HG02981 (cell line): ENCODE data around the gene RAP2C.

Experiments
- ATAC-seq: cut with Tn5 transposase; IDR thresholded peaks from one replicate; pipeline ENCODE4 v1.9.1; 2021; ENCODE audit warnings: mild to moderate bottlenecking, moderate library complexity; ENCODE audit not compliant: unreplicated experiment

The RAP2C gene

DNA sequence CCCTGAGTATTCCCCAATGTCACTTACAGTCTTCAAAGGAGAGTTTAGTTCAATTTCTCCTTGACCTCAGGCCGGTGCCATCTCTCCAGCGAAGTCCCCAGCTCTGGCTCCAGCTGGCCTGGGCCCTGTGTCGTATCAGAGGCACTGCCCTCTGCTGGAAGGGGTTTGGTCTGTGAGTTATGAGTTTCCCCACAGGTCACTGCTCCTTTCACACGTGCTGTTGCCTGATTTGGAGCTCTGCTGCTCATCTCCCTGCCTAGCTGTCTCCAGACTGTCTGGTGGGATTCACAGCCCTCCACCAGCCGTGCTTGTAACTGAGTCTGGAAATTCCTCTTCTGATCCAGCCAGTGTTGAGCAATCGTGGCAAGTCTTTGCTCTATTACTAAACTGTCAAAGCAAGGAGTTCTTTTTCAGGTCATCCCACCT, at the start of gene RAP2C:
Gene RAP2C (minus strand): TSS at position 105 of the 426 bp plus-strand sequence. CDS start 2,179 bp downstream, outside the sequence.
- peak; percentile 47 for ATAC-seq

DNA sequence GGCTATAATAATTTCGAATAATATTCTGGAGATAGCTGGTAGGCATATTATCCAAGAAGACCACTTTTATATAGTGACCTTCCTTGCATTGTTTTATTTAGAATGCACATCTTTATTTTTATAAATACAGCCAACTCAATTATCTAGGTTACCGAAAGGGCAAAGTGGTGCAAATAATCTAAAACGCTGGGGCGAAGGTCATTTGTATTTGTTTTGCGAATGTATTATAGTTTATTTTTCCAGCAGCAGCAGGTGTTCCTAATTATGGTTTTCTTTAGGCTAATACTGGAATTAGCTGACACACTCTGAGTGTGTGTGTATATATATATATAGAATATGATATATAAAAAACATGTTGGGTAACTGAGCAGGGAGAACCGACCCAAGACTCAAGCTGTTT, 48.1 kb upstream of the RAP2C start:
- ATAC-seq, result no peak

DNA sequence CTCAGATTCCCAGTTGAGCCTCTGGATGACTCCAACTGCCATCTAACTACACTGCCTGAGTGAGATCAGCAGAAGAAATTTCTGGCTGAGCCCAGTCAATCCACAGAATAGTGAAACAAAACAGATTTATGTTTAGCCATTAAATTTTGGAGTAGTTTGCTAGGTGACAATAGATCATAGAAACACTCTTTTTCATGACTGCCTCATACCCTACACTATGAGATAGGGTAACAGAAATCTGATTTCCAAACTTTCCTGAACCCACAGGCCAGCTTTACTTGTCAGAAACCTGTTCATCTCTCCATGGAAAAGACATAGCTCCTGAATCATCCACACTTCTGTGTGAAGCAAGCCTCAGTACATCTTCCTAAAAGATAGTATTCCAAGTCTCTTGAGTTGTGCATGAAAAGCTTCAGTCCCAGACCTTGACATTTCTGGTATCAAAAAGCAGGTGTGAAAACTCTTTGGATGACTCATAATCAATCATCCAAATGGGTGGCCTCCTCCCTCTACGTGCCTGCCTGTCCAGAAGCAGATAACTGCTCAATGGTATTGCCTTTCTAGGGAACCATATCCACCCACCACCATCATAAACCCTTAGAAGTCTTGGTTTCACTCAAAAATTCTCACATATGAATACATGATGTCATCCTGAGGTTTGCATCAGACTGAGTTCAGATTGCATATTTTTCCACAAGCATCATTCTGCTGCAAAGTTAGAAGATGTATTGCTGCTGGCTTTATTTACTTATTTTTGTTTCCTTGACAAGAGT, 47.5 kb upstream of the RAP2C start:
- ATAC-seq, result no peak

DNA sequence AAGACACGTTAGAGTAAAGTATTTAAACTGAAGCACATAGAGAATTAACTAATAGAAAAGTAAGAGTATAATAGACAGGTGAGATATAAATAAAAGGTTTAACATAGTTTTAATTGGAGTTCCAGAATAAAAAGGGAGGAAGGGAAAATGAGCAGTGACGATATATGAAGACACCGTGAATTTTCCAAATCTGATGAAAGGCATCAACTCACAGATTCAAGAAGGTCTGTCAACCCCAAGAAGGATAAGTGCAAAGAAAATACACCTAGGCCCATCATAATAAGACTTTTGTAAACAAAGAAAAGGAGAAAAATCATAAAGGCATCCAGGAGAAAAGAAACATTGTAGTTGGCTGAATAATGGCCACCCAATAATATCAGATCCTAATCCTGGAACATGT, 43.9 kb upstream of the RAP2C start:
- no peak for ATAC-seq

DNA sequence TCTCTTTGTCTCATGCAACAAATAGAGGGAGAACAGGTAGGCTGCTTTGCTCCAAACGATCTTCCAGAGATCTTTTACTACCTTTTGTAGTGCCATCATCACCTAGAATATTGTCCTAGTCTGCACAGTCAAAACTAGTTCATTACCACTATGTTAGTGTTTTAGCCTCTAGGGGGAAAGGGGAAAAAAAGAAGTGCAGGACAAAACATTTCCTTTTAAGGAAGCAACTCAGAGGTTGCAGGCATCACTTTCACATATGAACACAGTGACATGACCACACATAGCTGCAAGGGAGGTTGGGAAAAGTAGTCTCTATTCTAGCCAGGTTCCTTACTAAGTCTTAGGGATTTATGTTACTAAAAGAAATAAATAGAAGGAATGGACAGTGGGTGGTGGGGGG, 39.3 kb upstream of the RAP2C start:
- ATAC-seq, result no peak

DNA sequence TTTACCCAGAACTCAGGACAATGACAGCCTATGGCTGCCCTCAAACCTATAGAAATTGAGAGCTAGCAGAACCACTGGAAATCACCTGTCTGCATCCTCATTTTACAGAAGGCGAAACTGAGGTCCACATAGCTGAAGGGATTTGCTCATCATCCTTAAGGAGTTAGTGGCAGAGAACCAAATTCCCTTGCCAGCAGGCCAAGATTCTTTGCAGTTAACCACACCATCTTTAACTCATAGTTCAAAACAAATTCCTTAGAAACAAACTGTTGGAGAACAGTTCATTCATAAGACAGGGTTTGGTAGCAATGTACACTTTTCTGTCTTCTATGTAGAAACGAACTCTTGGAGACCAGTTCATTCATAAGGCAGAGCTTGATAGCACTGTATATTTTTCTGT, 37.9 kb upstream of the RAP2C start:
- no peak for ATAC-seq

DNA sequence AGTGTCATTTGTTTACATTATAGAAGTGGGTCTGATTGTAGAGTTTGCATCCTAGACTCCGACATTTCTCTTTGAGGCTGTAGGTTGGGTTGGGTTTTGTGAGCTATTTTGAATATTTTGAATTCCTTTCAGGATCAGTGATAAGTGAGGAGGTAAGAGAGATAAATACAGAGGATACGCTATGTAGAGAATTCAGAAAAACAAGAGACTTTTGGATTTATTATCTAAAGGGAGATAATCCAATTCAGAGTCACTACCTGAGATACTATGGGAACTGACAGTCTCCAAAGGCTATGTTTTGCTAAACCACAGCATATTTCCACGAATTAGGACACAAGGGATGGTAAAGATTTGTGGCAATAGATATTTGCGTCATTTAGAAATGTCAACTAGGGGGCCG, 16.9 kb upstream of the RAP2C start:
- ATAC-seq, result no peak

DNA sequence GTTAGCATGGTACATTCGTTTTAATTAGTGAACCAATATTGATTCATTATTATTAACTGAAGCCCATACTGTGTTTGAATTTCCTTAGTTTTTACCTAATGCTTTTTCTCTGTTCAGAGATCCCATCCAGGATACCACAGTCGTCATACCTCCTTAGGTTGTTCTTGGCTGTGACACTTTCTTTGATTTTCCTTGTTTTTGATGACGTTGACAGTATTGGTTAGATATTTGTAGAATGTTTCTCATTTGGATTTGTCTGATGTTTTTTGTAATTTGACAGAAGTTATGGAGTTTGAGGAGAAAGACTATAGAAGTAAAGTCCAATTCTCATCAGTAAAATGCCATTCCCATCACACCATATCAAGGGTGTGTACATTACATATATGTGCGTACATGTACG, 16.2 kb upstream of the RAP2C start:
- no peak for ATAC-seq

DNA sequence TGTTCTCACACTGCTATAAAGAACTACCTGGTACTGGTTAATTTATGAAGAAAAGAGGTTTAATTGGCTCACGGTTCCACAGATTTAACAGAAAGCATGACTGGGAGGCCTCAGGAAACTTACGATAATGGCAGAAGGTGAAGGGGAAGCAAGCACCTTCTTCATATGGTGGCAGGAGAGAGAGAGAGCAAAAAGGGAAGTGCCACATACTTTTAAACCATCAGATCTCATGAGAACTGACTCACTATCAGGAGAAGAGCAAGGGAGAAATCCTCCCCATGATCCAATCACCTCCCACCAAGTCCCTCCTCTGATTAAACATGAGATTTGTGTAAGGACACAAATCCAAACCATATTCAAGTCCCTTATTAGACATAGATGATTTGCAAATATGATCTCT, 12.3 kb upstream of the RAP2C start:
- no peak for ATAC-seq

DNA sequence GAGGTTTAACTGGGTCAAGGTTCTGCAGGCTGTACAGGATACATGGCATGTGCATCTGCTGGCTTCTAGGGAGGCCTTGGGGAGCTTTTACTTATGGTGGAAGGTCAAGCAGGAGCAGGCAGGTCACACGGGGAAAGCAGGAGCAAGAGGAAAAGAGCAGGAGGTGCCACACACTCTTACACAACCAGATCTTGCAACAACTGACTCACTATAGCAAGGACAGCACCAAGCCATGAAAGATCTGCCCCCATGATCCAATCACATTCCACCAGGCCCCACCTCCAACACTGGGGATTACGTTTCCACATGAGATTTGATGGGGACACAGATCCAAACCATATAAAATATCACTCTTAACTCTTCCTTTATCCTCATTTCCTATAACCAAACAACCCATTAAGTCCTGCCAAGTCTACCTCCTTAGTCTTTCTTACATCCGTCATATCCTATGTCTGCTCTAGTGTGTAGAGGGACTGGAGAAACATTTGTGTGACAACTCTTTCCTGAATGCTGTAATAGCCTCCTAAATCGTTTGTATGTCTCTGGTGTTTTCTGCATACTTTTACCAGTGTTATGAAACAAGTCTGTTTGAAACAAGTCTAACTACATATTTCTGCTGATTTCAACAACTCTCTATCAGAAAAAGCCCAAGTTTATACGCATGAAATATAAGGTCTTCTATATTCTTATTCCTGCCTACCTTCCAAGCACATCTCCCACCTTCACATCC, 8.3 kb upstream of the RAP2C start:
- no peak for ATAC-seq

DNA sequence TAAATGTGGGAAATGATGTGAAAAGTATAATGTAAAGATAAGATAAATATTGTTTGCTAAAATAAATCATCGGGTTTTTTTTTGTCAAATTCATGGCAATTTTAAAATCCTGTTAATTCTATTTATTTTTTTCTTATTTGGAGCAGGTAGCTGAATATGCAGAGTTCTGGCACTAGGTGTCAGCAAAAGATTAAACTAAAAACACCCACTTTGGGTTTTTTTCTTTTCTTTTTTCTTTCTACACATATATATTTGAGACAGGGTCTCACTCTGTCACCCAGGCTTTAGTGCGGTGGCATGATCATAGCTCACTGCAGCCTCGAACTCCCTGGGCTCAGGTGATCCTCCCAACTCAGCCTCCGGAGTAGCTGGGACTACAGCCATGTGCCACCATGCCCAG, 6.9 kb upstream of the RAP2C start:
- ATAC-seq, result no peak

DNA sequence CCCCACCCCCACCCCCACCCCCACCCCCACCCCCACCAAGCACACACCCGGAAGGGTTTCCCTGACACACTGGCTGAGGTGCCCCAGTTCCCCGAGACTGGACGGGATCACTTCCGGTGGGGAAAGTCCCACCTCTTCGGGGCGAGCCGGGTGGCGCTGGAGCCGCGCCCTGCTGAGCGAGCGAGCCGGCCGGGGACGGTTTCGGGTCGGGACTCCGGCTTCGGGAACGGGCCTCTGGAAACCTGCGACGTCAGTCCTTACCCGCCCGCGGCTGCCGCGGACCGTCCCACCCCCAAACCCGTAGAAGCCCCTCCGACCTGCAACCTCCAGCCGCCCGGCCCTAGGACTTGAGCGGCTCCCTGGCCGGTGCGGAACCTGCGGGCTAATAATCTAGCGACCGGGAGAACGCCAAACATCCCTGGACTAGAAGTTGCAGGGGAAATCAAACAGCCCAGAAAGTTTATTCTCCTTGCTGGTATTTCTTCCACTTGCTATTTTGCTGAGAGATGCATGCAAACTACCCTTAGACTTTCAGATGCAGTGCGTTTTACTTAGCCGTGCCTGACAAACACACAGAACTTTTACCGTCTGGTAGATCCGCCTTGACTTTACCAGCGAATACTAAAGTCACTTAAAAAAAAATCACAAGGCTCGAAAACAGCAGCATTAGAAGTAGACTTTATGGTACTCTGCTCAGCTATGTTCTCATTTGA, 991 bp downstream of the RAP2C start:
- ATAC-seq, result peak; percentile 47

DNA sequence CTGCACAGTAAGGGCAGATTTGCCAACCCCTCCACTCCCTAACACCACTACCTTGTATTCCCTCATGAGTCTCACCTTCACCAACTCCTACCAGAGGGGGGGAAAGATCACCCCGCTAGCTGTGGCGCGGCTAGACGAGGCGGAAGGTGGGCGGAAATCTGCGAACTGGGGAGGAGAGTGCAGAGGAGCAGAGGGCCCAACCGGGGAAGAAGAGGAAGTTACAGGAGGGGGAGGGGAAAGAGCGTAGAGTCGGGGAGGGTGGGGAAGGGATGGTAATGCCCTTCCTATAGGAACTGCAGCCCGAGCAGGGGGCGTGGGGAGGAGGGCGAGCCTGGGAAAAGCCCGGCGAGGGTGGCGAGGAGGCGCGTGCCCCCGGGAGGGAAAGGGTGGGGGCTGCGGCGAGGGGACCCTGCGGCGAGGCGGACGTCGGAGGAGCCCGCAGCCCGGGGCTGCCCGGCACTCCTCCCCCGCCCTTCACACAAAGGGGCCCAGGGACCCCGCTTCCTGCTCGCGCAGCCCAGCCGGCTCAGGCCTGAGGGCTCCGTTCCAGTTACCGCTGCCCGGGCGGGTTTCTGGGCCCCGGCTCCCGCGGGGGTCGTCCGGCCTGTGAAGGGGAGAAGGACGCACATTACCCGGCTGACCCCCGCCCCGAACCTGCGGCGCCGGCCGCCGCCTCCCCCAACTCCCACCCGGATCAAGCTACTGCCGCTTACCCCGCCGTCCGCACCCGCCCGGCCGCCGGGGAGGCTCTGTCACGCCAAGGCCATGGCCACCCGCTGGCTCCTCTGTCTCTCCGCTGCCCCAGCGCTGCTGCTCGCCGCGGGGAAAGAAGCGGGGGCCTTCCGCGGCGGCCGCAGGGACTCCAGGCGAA, 1.8 kb downstream of the RAP2C start:
- ATAC-seq, result peak; percentile 59

DNA sequence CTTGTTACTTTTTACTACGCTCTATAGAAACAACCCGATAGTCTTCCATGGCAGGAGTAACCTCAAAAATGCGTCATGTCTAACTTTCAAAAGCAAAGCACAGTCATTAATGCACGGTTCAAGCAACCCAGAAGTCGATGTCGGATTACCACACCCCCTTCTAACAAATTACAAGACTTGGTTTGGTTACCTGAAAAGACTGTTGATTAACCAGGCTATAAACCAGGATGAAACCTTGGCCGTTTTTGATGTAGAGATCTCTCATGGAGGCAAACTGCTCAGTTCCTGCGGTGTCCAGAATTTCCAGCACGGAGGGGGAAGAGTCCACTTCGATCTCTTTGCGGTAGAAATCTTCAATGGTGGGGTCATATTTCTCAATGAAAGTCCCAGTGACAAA, 2.4 kb downstream of the RAP2C start:
- peak; percentile 25 for ATAC-seq

DNA sequence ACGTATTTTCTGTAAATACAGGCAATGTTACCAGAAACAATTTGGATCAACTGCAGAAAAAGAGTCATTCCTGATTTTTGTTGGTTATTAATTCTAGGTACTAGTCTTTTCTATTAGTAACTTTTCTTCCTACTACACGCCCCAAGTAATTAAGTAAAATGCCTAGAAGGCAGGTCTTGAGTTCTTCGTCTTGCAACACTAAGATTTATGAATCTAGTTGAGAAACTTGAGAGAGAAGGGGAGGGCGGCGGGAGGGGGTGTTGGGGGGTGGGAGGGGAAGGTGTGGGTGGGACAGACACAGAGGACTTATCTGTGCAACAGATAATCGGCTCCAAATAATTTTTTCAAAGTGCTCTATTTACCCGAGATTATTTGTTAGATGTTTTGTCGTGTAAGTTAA, 3.0 kb downstream of the RAP2C start:
- ATAC-seq, result no peak

DNA sequence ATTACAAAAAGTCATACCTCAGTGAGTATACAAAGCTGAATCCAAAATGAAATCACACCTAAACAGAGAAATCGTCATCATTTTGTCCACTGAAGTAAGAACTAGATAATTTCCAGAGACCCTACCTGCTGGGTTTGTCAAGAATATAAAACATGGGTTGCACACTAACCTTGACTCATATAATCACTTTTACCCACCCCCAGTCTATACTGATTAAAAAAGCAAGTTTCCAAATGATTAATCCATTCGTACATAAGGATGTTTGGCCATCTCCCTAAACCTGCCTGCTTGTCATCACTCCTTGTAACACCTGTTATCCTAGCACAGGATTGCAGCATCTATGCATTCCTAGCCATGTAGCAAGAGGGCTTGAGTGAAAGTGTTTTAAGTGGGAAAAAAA, 4.7 kb downstream of the RAP2C start:
- ATAC-seq, result no peak

DNA sequence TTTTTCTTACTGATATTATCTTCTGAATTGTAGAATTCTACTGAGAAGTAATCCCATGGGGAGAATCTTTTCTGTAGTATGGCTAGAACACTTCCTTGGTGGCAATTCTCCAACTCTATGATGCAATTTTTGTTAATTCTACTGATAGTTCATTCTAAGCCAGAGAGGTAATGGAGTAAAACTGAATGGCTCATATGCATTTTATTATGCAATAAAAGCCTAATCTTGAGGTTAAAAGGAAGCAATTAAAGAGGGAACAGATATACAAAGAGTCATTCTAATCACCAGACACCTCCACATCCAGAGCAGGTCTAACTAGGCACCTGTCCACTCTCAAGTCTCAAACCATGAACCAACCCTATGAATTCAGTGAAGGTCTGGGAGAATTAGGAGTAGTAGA, 9.7 kb downstream of the RAP2C start:
- no peak for ATAC-seq

DNA sequence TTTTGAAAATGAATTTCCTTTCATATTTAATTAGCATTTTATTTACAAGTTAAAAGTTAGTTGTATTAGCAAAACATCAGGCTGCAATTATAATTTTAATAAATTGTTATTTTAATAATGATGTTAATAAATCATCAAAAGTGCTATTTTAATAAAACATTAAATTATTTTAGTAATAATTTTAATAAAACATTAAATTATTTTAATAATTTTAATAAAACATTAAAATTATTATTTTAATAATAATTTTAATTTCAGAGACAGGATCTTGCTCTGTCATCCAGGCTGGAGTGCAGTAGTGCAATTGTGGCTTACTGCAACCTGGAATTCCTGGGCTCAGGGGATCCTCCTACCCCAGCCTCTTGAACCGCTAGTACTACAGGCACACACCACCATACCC, 10.8 kb downstream of the RAP2C start:
- ATAC-seq, result no peak

DNA sequence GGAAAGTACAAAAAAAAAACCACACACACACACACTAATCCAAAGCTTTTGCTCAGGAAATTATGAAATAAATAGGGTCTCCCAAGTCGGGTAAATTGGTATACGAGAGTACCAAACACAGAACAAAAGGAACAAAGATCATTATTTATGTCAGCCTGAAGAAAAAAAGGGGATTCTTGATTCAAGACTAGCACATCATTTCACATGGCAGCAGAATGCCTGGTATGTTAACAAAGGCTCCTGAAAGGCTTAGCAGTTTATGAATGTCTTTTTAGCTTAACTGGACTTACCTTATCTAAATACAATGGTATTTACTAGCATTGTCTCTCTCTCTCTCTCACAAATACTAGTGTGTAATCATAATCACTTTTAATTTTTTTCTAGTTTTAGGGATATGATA, 11.3 kb downstream of the RAP2C start:
- ATAC-seq, result no peak

DNA sequence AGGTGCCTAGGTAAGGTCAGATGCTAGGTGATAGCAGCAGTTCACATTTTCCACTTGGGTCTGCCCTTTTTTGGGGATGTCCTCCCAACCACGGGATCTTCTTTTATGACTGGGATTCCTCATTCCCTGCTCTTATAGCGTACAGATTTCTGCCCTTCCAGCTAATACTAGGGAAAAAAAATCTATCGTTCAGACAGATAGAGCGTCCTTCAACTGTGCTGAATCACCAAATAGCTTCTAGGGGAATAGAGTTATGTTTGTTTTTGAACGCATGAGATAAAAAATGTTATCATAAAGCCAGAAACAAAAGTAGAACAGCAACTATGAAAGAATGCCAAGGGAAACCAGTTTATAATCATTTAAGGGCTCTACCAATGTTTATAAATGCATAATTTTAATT, 13.0 kb downstream of the RAP2C start:
- ATAC-seq, result no peak

DNA sequence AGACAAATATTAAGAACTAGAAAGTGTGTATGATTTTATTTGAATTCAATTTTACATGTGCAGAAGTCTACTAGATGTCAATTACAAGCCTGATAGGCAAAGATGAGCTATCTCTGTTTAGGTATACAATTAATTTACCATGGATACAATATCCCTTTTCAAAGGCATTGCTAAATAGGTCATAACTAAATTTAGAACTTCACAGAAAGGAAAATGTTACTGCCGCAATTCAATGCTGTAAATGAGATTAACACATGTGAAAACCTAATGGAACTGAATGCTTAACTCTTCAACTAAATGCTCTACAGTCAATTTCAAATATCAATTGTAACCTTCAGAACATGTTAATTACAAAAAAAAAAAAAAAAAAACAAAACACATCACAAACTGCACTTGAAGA, 14.6 kb downstream of the RAP2C start:
- ATAC-seq, result no peak
